ENCODE results near the gene LIM2. TPM values are rescaled to one million over a fixed set of nuclear protein-coding genes. Genes with fewer than 3 reads are reported as not detected.
A peak's percentile ranks its signal among the peaks of the same experiment; 100 is the strongest.
"Not testable (repeated sequence)": the region's sequence is repeated elsewhere in the genome, so short reads cannot be mapped to it uniquely, and the experiment has no call there.

The LIM2 gene
- total RNA-seq, 2 donors from 2014 or later, result not detected

DNA sequence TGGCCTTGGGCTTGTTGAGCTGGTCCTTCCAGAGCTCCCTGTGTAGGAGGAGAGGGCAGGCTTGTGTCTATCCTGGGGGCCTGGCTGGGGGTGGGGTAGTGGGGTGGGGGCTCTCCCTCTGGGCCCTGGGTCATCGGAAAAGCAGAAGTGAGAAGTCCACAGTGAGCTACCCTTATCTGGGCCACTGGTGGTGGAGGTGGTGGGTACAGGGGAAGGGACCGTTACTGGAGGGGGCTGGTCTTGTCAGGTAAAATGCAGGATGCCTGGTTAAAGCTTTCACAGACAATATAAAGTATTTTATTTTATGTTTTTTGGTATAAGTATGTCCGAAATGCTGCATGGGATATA, 30.0 kb upstream of the LIM2 start:
- H3K27ac ChIP-seq, result peak overlapping the region in 1 of 4 donors; percentile 55
- H3K27me3 ChIP-seq, result no peaks in the 10 kb centered on the region
- TF ChIP-seq, protein P1, sequence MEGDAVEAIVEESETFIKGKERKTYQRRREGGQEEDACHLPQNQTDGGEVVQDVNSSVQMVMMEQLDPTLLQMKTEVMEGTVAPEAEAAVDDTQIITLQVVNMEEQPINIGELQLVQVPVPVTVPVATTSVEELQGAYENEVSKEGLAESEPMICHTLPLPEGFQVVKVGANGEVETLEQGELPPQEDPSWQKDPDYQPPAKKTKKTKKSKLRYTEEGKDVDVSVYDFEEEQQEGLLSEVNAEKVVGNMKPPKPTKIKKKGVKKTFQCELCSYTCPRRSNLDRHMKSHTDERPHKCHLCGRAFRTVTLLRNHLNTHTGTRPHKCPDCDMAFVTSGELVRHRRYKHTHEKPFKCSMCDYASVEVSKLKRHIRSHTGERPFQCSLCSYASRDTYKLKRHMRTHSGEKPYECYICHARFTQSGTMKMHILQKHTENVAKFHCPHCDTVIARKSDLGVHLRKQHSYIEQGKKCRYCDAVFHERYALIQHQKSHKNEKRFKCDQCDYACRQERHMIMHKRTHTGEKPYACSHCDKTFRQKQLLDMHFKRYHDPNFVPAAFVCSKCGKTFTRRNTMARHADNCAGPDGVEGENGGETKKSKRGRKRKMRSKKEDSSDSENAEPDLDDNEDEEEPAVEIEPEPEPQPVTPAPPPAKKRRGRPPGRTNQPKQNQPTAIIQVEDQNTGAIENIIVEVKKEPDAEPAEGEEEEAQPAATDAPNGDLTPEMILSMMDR (IDR thresholded peaks at IDR 0.05), result no peak
- TF ChIP-seq POLR2A (IDR thresholded peaks at IDR 0.05), result no peak
- ATAC-seq (no peak), DNase-seq (no peak)
- H3K9me3 ChIP-seq, result no peaks in the 10 kb centered on the region
- no peak overlapping the region for H3K4me3 ChIP-seq
- 40 to 49% methylated on average over 2 to 3 of the region's 3 CpGs for WGBS, 2 donors
- H3K36me3 ChIP-seq (replicated peaks in 1 of 2; ENCODE audit: insufficient read depth in 1 of 2, low read depth in 2 of 2), result no peaks in the 10 kb centered on the region
- H3K4me1 ChIP-seq, result no peaks in the 10 kb centered on the region
- intact Hi-C loops (cut with DNase I), result no loop called here

DNA sequence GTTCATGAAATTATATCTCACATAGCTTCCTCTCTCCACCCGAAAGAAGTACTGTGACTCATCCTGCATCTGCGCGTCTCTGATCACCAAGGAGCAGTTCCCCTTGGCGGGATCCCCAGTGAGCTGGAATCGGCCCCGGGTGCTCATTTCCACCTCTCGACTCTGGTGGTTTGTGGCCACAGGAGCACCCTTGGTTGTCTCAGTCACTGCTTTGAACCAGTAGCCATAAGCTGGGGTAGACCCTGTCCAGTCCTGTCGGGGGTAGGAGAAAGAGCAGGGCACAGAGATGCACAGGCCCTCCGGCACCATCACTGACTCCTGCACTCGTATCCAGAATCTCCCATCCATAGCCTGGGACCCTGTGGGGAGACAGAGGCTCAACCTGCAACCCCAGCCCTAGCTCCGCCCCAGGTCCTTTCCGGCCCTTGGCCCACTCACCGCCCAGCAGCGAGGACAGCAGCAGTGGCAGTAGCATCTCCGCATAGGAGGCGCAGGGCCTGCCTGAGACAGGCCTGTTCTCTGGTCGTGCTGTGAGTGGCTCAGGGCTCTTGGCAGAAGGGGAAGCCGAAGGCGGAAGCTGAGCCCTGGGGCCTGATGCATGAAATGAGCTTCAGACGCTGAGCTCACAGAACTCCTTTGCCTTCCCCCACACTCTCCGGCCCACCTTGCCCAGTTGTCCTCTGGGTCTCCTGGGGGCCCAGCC, 29.5 kb upstream of the LIM2 start, which contains the start of gene SIGLEC10:
Gene SIGLEC10 (minus strand): TSS at position 536 of the 703 bp plus-strand sequence. CDS start 61 bp downstream, at position 475.
- Histone ChIP-seq H3K36me3 (replicated peaks in 1 of 2; ENCODE audit: insufficient read depth in 1 of 2, low read depth in 2 of 2) (no peaks in the 10 kb centered on the region), H3K9me3 (no peaks in the 10 kb centered on the region), H3K27me3 (no peaks in the 10 kb centered on the region), H3K27ac (peak within 1 kb of the TSS in 1 of 4 donors; percentile 55), H3K4me1 (no peaks in the 10 kb centered on the region), H3K4me3 (no peak within 1 kb of the TSS)
- intact Hi-C loops (cut with DNase I), result no loop called here
- DNase-seq, result peak in 2 of 4 donors; percentile 12 to 59
- 39 to 46% methylated on average over 12 to 21 of the region's 21 CpGs for WGBS, 2 donors
- ATAC-seq, result no peak
- TF ChIP-seq, protein P1 (IDR thresholded peaks at IDR 0.05), result no peak
- peak in 2 of 3 donors; percentile 9 to 36 for TF ChIP-seq POLR2A (IDR thresholded peaks at IDR 0.05)

DNA sequence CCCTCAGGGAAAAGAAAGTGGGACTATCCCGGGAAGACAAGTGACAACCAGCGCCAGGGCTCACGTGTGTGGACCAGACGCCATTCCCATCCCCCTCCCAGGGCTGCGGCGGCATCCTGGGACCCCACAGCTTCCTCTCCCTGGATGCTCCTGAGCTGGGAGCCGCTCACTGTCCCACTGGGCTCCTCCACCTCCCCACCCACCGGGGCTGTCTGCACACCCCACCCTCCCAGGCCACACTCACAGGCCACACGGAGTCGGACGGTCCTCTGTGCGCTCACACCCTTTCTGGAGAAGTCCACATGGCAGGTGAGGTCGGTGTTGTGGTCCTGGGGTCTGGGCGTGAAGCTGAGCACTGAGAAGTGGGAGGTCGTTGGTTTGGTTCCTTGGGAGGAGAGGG, 28.6 kb upstream of the LIM2 start:
- H3K9me3 ChIP-seq; H3K27ac ChIP-seq; intact Hi-C loops (cut with DNase I); H3K27me3 ChIP-seq; H3K36me3 ChIP-seq (replicated peaks in 1 of 2; ENCODE audit: insufficient read depth in 1 of 2, low read depth in 2 of 2); DNase-seq; H3K4me1 ChIP-seq; ATAC-seq; H3K4me3 ChIP-seq: not testable (repeated sequence)
- WGBS, 2 donors, result 51 to 54% methylated on average over 7 to 14 of the region's 15 CpGs

DNA sequence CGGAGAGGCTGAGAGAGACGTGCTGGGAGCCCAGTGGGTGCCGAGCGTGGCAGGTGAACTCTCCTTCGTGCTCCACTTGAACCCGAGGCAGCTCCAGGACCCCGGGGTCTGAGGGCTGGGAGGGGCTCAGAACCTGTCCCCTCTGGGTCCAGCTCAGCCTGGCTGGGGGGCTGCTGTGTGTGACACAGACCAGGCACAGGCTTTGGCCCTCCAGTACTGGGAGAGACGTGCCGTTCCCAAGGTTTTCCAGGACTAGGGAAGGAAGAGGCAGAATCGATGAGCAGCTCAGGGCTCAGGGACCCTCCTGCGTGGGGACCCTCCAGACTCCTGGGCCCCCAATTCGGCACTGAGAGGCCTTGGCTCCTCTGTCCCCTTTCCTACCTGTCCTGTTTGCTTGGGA, 27.4 kb upstream of the LIM2 start:
- no peaks in the 10 kb centered on the region for H3K27me3 ChIP-seq

DNA sequence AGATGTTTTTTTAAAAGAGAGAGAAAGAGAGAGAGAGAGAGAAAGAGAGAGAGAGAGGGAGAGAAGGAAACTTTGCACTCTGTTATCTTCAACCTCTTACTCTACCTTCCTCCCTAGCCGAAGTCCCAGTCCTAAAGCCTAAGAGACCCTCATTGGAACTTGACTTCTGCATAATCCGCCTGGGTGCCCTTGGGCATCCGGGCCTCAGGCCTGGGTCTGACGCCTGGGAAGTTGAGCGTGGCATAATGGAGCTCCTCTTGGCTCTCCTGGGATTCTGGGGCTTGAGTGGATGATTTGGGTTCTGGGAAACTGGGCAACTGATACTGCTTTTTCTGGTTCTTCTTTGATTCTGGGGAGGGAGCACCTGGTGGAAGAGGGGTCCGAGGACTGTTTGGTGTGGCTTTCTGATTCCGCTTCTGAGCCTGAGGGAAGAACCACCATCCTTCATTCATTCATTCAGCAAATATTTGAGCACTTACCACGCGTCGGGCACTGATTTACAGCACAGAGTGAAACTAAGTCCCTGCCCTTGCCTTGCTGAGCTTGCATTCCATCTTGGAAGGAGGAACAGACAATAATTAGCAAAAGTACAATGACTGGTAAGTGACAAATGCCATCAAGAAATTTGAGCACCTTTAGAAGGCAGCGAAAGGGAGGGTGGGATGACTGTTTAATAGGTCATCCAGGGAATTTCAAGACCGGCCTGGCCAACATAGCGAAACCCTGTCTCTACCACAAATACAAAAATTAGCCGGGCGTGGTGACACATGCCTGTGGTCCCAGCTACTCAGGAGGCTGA, 23.4 kb upstream of the LIM2 start:
- intact Hi-C loops (cut with DNase I), result no loop called here
- no peak for TF ChIP-seq POLR2A (IDR thresholded peaks at IDR 0.05)
- TF ChIP-seq, protein P1 (IDR thresholded peaks at IDR 0.05), result no peak
- H3K9me3 ChIP-seq, result no peaks in the 10 kb centered on the region
- no peaks in the 10 kb centered on the region for H3K4me1 ChIP-seq
- H3K27ac ChIP-seq, result no peak overlapping the region
- no peaks in the 10 kb centered on the region for H3K36me3 ChIP-seq (replicated peaks in 1 of 2; ENCODE audit: insufficient read depth in 1 of 2, low read depth in 2 of 2)
- DNase-seq (no peak), ATAC-seq (no peak)
- no peak overlapping the region for H3K4me3 ChIP-seq
- no peaks in the 10 kb centered on the region for H3K27me3 ChIP-seq
- 68 to 73% methylated on average over 15 of the region's 15 CpGs for WGBS, 2 donors

More for the DNA sequence above, 27.4 kb upstream of the LIM2 start:
- no peak for ATAC-seq
- TF ChIP-seq, protein P1 (IDR thresholded peaks at IDR 0.05), result no peak
- no peak for TF ChIP-seq POLR2A (IDR thresholded peaks at IDR 0.05)
- intact Hi-C loops (cut with DNase I), result no loop called here
- WGBS, 2 donors, result 62 to 91% methylated on average over 6 to 12 of the region's 12 CpGs
- Histone ChIP-seq H3K9me3 (no peaks in the 10 kb centered on the region), H3K27ac (no peak overlapping the region), H3K4me3 (no peak overlapping the region), H3K36me3 (replicated peaks in 1 of 2; ENCODE audit: insufficient read depth in 1 of 2, low read depth in 2 of 2) (no peaks in the 10 kb centered on the region), H3K4me1 (no peaks in the 10 kb centered on the region)
- no peak for DNase-seq

Measured in body of pancreas (tissue), 4 donors.